T1000 (cell line): ENCODE measurements around the gene RPL10.
A peak's percentile ranks its signal among the peaks of the same experiment; 100 is the strongest.

Experiments used
- DNase-seq: peaks from one replicate; lab custom pipeline; 2025; ENCODE audit warnings: mixed read lengths; lab: John Stamatoyannopoulos, UW

Gene RPL10

DNA sequence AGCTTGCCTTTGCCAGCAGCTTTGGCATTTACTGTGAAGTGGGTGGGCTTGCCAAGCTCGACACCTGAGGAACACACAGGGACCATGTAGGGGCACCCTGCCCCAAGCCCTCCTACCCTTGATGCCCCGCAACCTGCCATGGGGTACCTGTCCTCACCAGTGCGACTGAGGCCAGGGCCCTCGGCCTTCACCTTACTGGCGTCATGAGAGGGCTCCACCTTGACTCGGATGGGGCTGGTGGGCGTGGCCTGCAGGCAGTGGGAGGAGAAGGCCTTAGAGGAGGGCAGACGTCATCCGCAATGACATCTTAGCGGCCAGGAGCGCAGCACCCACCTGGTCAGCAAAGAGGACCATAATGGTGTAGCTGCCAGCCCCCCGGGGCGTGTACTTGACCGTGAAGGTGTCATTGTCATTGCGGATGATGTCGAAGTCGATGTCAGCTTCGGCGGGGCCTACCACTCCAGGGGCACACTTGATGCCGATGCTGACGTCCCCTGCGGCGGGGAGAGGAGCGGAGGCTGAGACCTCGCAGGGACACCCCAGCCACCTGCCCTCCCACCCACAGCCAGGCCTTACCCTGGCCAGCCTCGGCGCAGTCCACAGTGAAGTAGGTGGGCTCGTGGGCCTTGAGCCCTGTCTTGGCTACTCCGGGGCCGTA lies 36.0 kb upstream of the RPL10 start:
- DNase-seq, result no peak

DNA sequence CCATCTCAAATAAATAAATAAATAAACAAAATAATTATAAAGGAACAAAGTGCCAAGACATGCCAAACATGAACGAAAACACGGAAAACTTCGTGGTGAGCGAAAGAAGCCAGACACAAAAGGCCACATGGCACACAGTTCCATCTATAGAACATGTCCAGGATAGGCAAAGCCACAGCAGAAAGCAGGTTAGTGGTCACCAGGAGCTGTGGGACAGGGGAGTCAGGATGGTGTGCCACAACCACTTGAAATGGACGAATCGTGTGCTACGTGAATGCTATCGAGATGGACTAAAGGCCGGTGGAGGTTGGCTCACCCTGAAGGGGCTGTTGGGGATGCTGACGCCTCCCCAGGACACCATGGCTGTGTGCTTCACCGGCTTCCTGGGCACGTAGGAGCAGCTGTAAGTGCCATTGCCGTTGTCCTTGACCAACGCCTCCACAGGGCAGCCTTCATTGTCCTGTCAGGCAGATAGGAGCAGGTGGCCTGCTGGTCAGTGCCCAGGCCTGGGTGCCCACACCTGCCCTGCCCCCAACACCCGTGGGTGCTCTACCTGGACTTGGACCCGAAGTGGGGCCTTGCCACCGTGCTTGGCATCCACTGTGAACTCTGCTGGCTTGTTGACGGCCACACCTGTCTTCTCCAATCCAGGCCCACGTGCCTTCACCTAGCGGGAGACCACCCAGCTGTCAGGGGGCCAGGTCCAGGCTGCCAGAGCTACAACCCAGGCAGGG lies 34.3 kb upstream of the RPL10 start:
- no peak for DNase-seq

DNA sequence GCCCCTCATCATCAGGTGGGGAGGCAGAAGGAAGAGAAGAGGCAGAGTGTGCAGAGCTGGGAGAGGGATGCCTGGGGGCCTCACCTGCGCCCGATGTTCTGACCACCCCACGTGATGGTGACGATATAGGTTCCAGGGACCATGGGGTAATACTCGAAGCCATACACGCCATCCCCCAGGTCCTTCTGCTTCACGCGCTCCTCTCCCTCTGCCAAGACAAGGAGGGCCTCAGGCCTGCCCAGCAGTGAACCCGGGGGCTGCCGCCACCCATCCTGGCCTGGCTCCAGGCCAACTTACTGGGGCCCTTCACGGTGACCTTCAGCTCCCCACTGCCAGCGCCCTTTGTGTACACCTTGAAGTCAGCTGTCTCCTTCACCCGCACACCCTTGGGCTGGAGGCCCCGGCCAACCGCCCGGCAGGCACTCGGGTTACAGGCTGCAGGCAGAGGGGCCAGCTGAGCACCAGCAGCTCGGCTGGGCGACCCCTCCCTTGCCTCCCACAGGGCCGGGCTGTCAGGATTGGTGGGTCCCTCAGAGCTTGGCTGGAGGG lies 33.1 kb upstream of the RPL10 start:
- no peak for DNase-seq

DNA sequence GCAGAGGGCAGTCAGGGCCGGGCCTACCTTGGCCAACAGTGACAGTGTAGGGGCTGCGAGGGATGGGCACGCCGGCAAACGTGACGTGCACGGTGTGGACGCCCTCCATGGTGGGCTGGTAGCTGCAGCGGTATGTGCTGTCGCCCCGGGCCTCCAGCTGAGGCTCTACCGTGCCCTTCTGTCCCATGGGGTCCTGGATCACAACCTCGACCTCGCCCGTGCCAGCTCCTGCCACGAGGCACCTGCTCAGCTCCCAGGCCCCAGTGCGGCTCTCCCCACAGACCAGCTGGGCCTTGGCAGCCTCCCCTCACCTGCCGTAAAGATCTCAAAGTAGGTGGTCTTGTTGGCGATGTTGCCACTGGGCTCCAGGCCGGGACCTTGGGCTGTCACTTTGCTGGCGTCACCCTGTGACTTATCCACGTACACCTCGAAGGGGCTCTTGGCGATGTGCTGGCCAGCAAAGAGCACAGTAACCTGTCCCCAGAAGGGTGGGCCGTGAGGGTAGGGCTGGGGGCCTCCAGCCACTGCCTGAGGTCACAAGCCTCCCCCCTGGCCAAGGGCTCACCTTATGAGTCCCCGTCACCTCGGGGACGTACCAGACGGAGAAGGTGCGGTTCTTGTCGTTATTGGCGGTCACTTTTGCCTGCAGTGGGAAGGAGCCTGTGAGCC lies 32.0 kb upstream of the RPL10 start:
- no peak for DNase-seq

DNA sequence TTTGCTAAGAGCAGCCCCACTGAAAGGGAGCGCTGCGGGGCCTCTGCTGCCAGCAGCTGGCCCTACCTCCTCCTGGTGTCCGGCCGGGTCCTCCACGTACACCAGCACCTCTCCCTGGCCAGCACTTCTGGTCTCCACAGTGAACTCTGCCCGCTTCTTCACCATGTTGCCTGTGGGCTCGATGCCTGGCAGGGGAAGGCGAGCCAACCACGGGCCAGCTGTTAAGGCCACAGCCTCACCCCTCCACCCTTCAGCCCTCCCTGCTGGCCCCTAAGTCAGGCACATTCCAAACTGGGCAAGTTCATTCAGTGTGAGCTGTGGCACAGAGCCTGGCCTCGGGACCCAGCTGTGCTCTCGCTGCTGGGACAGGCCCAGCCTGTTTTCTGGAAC lies 31.5 kb upstream of the RPL10 start:
- DNase-seq, result no peak

DNA sequence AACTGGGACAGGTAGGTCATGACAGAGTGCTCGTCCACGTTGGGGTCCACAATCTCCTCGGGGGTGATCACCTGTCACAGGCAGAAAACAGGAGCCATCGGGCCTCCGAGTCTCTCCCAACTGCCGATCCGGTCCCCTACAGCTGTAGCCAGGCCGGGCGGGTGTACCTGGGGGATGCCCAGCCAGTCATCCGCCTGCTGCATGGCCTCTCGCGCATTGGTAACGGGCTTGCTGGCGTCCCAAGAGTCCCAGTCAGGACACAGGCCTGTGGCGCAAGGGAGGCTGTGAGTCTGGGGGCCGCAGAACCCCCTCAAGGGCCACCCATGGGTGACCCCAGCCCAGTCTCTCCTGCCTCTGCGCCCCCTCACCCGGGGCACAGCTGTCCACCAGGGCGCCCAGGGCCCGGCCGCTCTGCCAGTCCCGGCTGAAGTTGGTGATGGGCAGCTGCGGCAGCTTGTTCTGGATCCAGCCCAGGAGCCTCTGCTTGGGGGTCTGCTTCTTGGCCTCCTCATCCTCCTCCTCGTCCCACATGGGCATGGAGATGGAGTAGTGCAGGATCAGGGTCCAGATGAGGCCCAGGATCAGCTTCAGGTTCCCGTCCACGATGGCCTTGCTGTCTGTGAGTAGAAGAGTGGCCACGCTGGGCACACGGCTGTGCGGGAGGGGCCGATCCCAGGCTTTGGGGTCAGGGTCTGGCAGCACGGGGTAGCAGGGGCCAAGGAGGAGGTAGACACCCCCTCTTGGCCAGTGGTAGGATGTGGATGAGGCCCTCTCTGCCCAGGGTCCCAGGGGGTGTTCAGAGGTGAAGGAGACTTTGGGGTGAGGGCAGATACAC lies 30.5 kb upstream of the RPL10 start:
- no peak for DNase-seq

DNA sequence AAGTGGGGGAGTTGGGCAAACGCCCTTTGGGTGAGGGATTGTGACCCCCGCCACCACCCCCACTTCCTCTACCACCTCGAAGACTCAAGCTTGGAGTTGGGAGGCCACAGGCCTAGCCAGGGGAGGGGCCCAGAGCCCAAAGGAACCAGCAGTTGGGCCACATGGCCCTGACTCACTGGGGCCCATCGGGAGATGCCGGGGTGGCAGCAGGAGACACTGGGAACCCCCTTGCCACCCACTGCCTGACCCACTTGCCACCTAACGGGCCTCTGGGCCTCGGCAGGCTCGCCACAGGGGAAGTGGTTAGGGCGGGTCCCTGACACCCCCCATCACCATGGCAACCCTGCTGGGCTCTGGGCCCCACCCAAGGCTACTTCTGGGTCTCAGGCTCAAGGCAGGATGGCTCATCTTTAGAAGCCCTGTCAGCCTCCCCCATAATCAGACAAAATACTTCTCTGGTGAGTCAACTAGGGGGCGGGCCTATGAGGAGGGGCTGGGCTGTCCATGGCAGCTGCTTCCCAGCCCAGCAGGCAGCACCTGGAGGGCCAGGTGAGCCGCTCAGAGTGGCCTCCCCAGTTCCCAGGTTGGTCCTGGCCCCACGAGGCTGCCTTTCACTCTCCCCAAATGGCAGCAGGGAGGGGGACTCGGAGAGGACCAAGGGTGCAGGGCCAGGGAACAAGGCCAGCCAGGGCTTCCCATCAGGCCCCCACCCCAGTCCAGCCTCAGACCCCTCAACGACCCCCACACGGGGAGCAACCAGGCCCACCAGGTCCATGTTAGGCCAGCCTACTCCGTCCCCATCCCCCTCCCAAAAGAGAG lies 29.3 kb upstream of the RPL10 start:
- DNase-seq, result peak; percentile 79

DNA sequence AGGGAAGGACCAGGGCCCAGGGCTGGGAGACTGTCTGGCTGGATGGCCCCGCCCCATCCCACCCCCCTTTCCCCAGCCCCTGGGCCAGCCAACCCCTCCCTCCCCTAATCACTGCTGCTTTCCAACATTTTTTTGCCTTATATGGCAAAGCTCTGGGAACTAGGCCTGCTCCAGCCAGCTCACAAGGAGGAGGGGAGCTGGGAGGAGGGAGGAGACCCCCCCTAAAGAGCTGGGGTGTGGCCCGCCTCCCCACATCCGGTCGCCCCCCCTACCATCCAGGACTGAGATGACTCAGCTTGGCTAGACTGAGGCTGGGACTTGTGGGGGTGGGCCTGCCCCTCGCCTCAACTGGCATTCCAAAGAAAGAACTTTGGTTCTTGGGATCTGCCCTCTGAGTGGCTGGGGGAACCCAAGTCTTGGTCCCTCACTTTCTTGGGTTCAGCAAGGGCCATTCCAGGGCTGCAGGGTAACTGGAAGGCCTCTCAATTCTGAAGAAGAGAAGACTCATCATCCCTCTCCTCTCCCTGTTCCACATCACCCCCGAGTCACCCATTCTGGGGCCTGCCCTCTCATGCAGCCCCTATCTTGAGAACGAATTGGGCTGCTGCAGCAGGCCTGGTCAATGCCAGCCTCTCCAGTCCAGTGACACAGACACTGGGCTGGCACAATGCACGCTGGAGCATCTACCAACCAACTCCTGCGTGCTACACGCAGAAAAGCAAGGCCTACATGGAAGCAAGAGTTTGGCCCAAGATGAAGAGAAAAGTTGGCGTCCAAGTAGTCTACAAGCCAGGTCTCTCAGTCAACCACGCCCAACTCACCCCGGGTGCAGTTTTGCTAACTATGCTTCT lies 28.5 kb upstream of the RPL10 start:
- DNase-seq, result peak; percentile 35

DNA sequence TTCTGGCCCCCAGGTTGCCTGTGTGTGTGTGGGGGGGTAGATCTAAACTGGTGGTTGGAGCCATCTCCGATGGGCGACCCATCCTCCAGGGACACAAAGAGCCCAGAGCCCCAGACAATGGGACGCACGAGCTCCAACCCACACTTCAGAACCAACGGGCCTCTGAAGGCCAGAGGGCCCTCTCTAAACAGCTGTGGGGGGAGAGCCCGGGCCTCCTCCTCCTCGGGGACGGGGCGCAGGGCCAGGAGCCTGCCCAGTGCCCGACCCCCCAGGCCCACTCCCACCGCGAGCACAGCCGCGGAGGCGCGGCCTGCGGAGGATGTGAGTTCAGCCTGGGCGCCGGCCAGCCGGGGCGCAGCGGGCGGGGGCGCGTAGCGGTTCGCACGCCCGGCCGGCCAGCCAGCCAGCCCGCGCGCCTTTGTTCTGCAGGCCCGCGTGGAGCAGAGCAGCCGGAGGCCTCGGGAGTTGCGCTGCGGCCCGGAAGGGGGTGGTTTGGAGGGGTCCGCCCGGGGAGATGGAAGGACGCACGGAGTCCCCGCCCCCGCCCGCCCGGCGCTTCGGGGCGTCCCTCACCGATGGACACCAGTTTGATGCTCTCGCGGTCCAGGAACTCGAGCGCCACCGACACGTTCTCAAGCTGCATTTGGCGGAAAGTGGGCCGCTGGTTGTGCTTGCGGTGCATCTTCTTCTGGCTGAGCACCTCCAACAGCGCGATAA lies 27.7 kb upstream of the RPL10 start:
- no peak for DNase-seq

DNA sequence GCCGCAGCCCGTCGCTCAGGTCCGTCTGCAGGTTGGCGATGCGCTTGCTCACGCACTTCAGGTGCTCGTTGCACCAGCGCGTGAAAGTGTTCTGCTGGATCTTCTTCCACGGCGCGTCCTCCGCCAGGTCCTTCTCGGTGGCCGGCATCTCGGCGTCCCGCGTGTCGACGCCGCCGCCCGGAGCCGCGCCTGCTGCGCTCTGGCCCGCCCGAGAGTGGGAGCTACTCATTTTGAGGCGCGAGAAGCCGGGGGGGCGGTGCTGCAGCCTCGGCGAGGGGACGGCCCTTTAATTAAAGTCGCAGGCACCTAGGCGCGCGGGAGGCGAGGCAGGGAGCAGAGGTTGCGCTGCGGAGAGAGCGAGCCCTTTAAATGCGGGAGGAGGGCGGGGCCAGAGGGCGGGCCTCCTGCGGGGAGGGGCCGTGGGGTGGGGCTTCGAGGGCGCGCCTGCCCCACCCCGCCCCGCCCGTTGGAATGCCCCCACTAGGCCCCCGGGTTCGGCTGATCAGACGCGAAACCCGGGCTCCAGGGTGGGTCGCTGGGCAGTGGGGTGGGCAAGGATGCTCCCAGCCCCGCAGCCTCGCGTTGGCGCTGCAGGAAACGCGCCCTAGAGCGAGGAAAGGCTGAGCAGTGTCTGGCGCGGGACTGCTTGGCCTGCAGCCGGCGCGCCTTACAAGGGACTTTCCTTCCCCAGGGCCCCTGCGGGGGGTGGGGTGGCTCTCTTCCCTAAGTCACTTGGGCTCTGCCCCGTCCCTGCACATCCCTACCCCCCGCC lies 27.0 kb upstream of the RPL10 start:
- peak; percentile 74 for DNase-seq

DNA sequence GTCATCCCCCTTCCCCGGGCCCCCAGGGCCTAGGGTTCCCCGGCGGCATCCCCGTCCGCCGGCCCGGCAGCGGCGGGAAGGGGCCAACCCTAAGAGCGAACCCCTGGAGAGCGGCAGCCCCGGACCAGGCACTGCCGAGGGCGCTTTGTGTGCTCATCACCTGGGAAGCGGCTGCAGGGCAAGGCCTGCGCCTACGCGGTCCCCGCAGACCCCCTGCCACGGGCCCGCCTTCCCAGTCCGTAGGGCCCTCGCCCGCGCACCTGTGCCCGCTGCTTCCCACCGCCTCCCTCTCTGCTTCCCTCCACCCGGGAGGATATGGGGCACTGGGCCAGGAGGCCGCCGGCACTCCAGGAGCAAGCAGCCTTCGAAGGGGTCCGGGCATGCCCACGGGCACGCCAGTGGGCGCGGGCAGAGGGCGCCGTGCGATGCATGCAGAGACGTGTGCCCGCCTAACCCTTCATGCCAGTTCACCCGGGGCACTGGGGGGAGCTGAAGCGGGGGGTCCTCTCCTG lies 26.3 kb upstream of the RPL10 start:
- peak; percentile 34 for DNase-seq

DNA sequence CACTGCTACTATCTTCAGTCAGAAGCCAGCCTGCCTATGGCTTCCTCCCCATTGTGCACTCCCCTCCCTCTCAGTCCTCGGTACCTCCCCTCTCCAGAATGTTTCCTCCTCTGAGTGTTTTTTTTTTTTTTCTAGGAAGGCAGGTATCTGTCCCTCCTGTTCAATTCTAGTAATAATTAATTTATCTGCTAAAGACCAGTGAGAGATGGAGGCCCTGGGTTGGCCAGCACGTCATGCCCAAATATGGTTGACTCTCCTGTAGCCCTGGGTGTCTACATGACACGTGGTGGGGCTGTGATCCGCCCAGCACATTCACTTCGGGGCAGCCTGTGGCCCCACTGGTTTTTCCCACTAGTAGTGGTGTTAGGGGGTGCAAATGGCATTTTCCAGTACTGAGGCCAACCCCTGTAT lies 25.6 kb upstream of the RPL10 start:
- DNase-seq, result no peak

DNA sequence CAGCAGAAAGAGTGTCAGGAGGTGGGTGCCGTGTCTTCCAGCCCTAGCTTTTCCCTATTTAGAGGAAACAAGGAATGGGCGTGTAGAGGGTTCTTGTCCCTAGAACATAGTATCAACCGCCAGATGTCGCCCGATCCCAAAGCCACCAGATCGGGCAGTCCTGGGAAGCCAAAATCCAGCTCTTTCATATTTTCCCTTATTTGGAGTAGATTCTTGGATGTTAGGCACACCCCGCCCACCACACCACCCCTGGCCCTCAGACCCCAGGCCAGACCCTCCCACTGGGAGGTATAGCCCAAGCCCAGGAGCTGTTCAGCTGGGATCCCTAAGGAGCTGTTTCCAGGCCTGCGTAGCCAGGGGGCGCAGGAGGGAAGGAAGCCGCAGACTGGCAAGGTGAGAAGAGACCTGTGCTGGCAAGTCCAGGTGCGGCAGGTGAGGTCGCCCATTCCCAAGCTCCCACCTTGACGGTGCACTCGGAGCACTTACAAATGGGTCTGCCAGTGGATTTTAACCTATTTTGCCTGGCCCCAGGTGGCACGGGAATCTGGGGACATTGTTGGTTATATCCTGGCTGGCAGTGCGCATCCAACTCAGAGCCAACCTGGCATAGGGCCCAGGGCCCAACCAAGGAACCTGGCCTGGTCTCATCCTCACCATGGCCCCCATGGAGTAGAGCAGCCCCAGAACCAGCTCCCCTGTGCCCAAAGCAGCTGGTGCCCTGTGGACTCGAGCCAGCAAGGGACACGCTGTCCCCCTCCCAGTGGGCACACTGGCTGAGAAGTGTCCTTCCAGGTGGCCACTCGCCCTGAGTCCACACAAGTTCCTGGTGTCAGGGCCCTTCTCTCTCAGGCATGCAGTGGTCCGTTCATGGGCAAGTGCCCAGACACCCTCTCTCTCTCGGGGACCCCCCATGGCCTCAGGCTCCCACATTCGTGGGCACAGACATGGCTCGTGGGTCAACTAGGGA lies 24.6 kb upstream of the RPL10 start:
- DNase-seq, result no peak

DNA sequence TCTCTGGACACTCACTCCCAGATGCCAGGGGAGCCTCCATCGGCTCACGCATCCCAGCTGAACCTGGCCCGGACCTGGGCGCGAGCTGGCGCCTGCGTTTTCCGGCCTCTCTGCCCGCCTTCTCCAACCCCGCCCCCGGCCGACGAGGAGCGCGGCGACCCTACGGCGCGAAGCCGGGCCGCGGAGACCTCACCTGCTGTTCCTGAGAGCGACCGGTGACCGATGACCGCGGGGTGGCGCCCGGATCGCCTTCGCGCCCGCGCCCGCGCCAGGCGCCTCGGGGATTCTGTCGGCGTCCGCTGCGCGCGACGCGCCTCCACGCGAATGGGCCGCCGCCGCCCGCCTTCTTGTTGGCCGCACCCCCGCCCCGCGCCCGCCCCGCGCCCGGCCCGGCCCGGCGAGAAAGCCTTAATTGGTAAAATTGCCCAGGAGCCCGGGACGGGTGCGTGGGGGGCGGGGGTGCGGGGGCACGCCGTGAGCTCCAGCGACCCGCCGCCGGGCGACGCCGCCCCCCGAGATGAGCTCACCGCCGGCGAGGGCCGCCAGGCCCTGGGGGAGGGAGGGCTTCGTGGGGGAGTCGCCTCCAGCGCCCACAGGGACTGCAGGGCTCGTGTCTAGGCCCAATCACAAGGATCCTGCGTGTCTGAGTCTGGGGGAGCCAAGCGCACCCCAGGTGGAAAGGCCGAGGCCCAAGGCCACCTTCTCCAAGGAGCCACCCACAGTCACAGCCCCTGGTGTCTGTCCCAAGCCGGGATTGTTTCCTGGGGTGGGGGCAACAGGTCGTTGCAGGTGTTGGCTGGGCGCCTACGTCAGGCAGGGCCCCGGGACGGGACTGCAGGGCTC lies 23.6 kb upstream of the RPL10 start, which contains the start of gene FLNA:
TSS of gene FLNA (minus strand) at position 322 of the 843 bp plus-strand sequence. CDS start 3,389 bp downstream, outside the sequence.
- DNase-seq, result no peak

DNA sequence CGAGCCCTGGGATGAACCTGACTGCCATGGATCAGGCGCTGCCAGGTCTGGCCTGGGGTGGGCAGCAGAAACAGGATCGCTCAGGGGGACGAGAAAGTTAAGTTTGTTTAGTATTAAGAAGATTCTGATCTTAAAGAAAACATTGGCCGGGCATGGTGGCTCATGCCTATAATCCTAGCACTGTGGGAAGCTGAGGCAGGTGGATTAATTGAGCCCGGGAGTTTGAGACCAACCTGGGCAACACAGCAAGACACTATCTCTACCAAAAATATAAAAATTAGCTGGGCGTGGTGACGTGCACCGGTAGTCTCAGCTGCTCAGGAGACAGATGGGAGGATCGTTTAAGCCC lies 23.0 kb upstream of the RPL10 start:
- DNase-seq, result no peak

DNA sequence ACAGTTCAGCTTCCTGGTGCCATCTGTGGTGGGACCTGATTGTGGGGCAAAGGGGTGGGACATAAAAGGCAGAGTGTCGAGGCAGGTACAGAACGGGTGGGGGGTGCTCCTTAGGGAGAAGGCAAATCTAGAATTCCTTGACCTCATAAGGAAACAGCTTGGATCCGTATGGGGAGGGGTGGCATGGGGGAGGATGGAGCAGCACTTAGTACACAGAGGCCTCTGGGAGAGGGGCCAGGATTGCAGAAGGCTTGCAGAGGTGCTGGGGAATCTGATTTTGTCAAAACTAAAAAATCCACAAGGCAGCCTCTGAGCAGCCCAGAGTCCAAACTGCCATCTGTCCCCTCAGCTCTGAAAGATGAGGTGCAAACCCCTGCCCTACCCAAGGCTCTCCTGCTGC lies 21.4 kb upstream of the RPL10 start:
- DNase-seq, result no peak
